GM12878 (cell line): ENCODE data around the gene LDLRAD4. TPM values are rescaled to one million over a fixed set of nuclear protein-coding genes. Genes with fewer than 3 reads are reported as not detected.

Experiments
- ATAC-seq: fragments of 200-7000 bp; cut with Tn5 transposase; 3 replicates; pipeline ENCODE4 v1.9.1; 2020; ENCODE audit warnings: mild to moderate bottlenecking, moderate library complexity
- BruUV-seq: library from RNA; stranded (reverse); fragments of 400-500 nt; replicated peaks from 2 replicates; lab custom pipeline; 2021; lab: Mats Ljungman, UMichigan
- CTCF ChIA-PET: fragments of 300-600 bp; sonication (Branson Sonifier 250); formaldehyde crosslinking; extraction: SDS; loops from one replicate; lab custom pipeline; 2021; ENCODE audit warnings: inconsistent platforms; lab: Yijun Ruan, JAX
- POLR2A ChIA-PET: fragments of 350-600 bp; formaldehyde crosslinking; extraction: SDS; loops from one replicate; lab custom pipeline; 2021; ENCODE audit warnings: inconsistent platforms; lab: Charles Lee
- RAD21 ChIA-PET: fragments of 300-600 bp; sonication (Branson Sonifier 250); formaldehyde crosslinking; loops from one replicate; lab custom pipeline; 2023; ENCODE audit warnings: antibody characterized with exemption; ENCODE audit not compliant: unreplicated experiment; lab: Charles Lee
- SMC1A ChIA-PET: fragments of 300-600 bp; sonication (Branson Sonifier 250); formaldehyde crosslinking; loops from one replicate; lab custom pipeline; 2023; ENCODE audit not compliant: unreplicated experiment, uncharacterized antibody; lab: Charles Lee
- DNase-seq: peaks from one replicate; pipeline ENCODE4 v3.0.0-alpha.2; 2011; ENCODE audit warnings: low read depth, low spot score
- FAIRE-seq: peaks from 3 replicates; lab custom pipeline; 2011; peaks lifted over from hg19 to GRCh38; lab: Jason Lieb, UNC
- H2AFZ ChIP-seq: 2 replicates; pipeline ENCODE4 v1.6.0; 2011; ENCODE audit warnings: low read depth, low read length, control low read depth; ENCODE audit not compliant: control insufficient read depth
- H3K27ac ChIP-seq: 2 replicates; pipeline ENCODE4 v1.5.1; 2011; ENCODE audit warnings: control low read depth; ENCODE audit not compliant: control insufficient read depth, insufficient read depth
- H3K27me3 ChIP-seq, 2 experiments: replicated peaks in 1 of 2; 2 replicates each; pipeline versions ENCODE4 v1.6.0 to v1.6.1; 2011; ENCODE audit warnings: low read length in 1 of 2; ENCODE audit not compliant: control insufficient read depth in 2 of 2, insufficient read depth in 2 of 2
- H3K36me3 ChIP-seq, 2 experiments: 2 replicates each; pipeline ENCODE4 v1.5.1; 2011; ENCODE audit warnings: low read length in 1 of 2; ENCODE audit not compliant: control insufficient read depth in 2 of 2, insufficient read depth in 2 of 2
- H3K4me1 ChIP-seq: 2 replicates; pipeline ENCODE4 v1.6.1; 2011; ENCODE audit warnings: mild to moderate bottlenecking, low read length, moderate library complexity, mixed read lengths; ENCODE audit not compliant: control insufficient read depth, insufficient read depth
- H3K4me2 ChIP-seq: 2 replicates; pipeline ENCODE4 v1.6.0; 2011; ENCODE audit warnings: control low read depth; ENCODE audit not compliant: control insufficient read depth, insufficient read depth
- H3K4me3 ChIP-seq: fragments of 200-600 bp; sonication (generic); 2 replicates; pipeline ENCODE4 v1.5.1; 2016
- H3K79me2 ChIP-seq: 2 replicates; pipeline ENCODE4 v1.6.0; 2011; ENCODE audit warnings: low read length; ENCODE audit not compliant: control insufficient read depth, insufficient read depth
- H3K9ac ChIP-seq: 2 replicates; pipeline ENCODE4 v1.8.0; 2011; ENCODE audit warnings: low read length, control low read depth, mixed read lengths; ENCODE audit not compliant: control insufficient read depth, insufficient read depth
- H3K9me3 ChIP-seq: replicated peaks from 3 replicates; pipeline ENCODE4 v1.5.1; 2011; ENCODE audit warnings: mild to moderate bottlenecking, low read length; ENCODE audit not compliant: control insufficient read depth, insufficient read depth
- H4K20me1 ChIP-seq: 2 replicates; pipeline ENCODE4 v1.6.0; 2011; ENCODE audit not compliant: control insufficient read depth, insufficient read depth
- ASH2L ChIP-seq: fragments of 300-600, 200-600 bp; sonication (generic); IDR thresholded peaks from 2 replicates; pipeline ENCODE4 v1.6.1; 2017; ENCODE audit warnings: low read depth, mild to moderate bottlenecking, borderline replicate concordance
- BCL11A ChIP-seq: IDR thresholded peaks from 2 replicates; pipeline ENCODE4 v1.6.1; 2011; ENCODE audit warnings: low read depth, low read length
- RUNX3 ChIP-seq: IDR thresholded peaks from 2 replicates; pipeline ENCODE4 v1.6.1; 2012; ENCODE audit warnings: low read length, inconsistent platforms
- SUZ12 ChIP-seq: fragments of 200-600 bp; sonication (generic); IDR thresholded peaks from one replicate; pipeline ENCODE4 v1.6.1; 2018; ENCODE audit warnings: antibody characterized with exemption, mild to moderate bottlenecking; ENCODE audit not compliant: unreplicated experiment
- TAF1 ChIP-seq: IDR thresholded peaks from 2 replicates; pipeline ENCODE4 v1.6.1; 2011; ENCODE audit warnings: mild to moderate bottlenecking, low read depth, low read length, borderline replicate concordance
- YY1 ChIP-seq: IDR thresholded peaks from 2 replicates; pipeline ENCODE4 v1.6.1; 2011; ENCODE audit warnings: low read depth, mild to moderate bottlenecking, low read length
- ZNF384 ChIP-seq: IDR thresholded peaks from 2 replicates; pipeline ENCODE4 v1.6.1; 2012; ENCODE audit warnings: low read depth, mild to moderate bottlenecking, low read length, improper control_type of control experiment, borderline replicate concordance
- WGBS: methylation state at CpG from one replicate; pipeline ENCODE4 v1.1.6; 2016; ENCODE audit warnings: low lambda C conversion rate; ENCODE audit not compliant: insufficient replicate concordance, insufficient coverage; ENCODE audit errors: missing lambda C conversion rate; 5-methylcytosine and 5-hydroxymethylcytosine counted together
- in situ Hi-C: fragments of 300-500 bp; cut with MboI; formaldehyde crosslinking; loops from 9 replicates; pipeline ENCODE4 v1.14.3; 2018; ENCODE audit warnings: mixed read lengths
- intact Hi-C: fragments of 100-400 bp; cut with micrococcal nuclease; formaldehyde crosslinking; loops from one replicate; pipeline ENCODE4 v1.14.2; 2022; ENCODE audit not compliant: unreplicated experiment
- polyA plus RNA-seq, 11 experiments: library from polyadenylated mRNA; depleted of rRNA in 4 of 11; unstranded in 6 of 11; stranded (reverse) in 5 of 11; fragments of >200 nt; fragmentation: Nextera tagmentation in 4 of 11; fragmentation: Illumina TruSeq in 1 of 11; extraction: Ambion mirVana in 4 of 11; extraction: Trizol in 1 of 11; gene quantifications; 1 replicate in 1 of 11; 2 replicates in 10 of 11; pipeline versions ENCODE4 v1.2.1 to v1.2.3, GENCODE V29; 2011 to 2016; ENCODE audit warnings: inconsistent platforms in 2 of 11, missing spikeins in 2 of 11, low read depth in 1 of 11
- total RNA-seq, 4 experiments: library from RNA; depleted of rRNA in 3 of 4; stranded (reverse); fragments of >200 nt in 3 of 4; fragmentation: Illumina TruSeq in 1 of 4; extraction: Trizol in 1 of 4; gene quantifications; 2 replicates each; pipeline versions ENCODE4 v1.2.1 to v1.2.3, GENCODE V29; 2013 to 2021
- TF ChIP-seq, protein P1 (sequence below): fragments of 450-650 bp; IDR thresholded peaks from 2 replicates; pipeline ENCODE4 v1.6.1; 2017; ENCODE audit warnings: antibody characterized with exemption, mild to moderate bottlenecking, moderate library complexity
- TF ChIP-seq, protein P2 (sequence below), 3 experiments: IDR thresholded peaks in 2 of 3; conservative IDR thresholded peaks in 1 of 3; 2 replicates each; pipeline ENCODE4 v1.5.1; 2011; ENCODE audit warnings: low read depth in 3 of 3, low read length in 3 of 3, mild to moderate bottlenecking in 3 of 3, control low read depth in 2 of 3, moderate library complexity in 2 of 3, inconsistent platforms in 1 of 3, mixed read lengths in 1 of 3; ENCODE audit not compliant: control insufficient read depth in 2 of 3, insufficient read depth in 1 of 3; ENCODE audit errors: extremely low read depth in 1 of 3

Gene LDLRAD4
- total and polyA plus RNA-seq, 10 of the 15 experiments (the other 5 are each of a cell fraction or from before 2014, with no cell fraction given), result 2.7 to 16.8 (median 11.2) TPM

DNA sequence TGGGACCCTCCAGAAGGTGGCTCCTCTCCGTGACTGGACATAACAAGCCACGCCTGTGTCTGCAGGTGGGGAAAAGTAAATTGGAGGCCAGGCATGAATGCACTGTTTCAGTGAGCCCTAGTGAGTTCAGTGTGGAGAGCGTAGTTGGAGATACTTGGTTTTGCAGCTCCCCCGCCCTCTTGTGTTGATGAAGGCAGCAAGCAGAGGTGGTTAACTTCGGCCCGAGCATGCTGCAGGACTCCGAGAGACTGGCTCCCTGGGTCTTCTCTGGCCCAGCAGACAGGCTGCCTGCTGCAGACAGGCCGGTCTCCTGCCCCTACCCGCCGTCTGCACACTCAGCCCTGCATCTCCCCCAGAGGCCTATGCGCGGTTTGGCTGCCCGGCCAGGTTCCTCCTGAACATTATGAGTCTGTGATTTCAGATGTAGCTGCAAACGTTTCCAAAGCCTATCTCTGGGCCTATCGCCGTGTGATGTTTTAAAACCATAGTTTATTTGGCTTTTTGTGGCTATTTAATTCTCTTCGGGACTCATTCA lies 102.4 kb downstream of the LDLRAD4 start:
- intact Hi-C loops (loop anchor here (10.0 kb wide), 1 partner anchor 64 kb away; no protein-coding TSS in a partner anchor), in situ Hi-C loops (no loop called here)
- H4K20me1 ChIP-seq, result no peaks in the 10 kb centered on the region
- ChIA-PET RAD21 (no interaction called here), SMC1A (interaction anchor here (1.2 kb wide), 1 partner anchor 150 kb away, joined by 3 read pairs; no protein-coding TSS in a partner anchor), POLR2A (no interaction called here), CTCF (no interaction called here)
- TF ChIP-seq, protein P1, sequence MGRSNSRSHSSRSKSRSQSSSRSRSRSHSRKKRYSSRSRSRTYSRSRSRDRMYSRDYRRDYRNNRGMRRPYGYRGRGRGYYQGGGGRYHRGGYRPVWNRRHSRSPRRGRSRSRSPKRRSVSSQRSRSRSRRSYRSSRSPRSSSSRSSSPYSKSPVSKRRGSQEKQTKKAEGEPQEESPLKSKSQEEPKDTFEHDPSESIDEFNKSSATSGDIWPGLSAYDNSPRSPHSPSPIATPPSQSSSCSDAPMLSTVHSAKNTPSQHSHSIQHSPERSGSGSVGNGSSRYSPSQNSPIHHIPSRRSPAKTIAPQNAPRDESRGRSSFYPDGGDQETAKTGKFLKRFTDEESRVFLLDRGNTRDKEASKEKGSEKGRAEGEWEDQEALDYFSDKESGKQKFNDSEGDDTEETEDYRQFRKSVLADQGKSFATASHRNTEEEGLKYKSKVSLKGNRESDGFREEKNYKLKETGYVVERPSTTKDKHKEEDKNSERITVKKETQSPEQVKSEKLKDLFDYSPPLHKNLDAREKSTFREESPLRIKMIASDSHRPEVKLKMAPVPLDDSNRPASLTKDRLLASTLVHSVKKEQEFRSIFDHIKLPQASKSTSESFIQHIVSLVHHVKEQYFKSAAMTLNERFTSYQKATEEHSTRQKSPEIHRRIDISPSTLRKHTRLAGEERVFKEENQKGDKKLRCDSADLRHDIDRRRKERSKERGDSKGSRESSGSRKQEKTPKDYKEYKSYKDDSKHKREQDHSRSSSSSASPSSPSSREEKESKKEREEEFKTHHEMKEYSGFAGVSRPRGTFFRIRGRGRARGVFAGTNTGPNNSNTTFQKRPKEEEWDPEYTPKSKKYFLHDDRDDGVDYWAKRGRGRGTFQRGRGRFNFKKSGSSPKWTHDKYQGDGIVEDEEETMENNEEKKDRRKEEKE, result no peak
- TF ChIP-seq RUNX3 (no peak), TAF1 (no peak), BCL11A (no peak), YY1 (no peak), ZNF384 (no peak), SUZ12 (no peak), ASH2L (no peak)
- TF ChIP-seq, protein P2, sequence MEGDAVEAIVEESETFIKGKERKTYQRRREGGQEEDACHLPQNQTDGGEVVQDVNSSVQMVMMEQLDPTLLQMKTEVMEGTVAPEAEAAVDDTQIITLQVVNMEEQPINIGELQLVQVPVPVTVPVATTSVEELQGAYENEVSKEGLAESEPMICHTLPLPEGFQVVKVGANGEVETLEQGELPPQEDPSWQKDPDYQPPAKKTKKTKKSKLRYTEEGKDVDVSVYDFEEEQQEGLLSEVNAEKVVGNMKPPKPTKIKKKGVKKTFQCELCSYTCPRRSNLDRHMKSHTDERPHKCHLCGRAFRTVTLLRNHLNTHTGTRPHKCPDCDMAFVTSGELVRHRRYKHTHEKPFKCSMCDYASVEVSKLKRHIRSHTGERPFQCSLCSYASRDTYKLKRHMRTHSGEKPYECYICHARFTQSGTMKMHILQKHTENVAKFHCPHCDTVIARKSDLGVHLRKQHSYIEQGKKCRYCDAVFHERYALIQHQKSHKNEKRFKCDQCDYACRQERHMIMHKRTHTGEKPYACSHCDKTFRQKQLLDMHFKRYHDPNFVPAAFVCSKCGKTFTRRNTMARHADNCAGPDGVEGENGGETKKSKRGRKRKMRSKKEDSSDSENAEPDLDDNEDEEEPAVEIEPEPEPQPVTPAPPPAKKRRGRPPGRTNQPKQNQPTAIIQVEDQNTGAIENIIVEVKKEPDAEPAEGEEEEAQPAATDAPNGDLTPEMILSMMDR (IDR thresholded peaks at IDR 0.05 in 2 of 3, conservative IDR thresholded peaks at IDR 0.05 in 1 of 3; ENCODE audit: control insufficient read depth in 2 of 3, extremely low read depth in 1 of 3, insufficient read depth in 1 of 3, low read depth in 3 of 3, low read length in 3 of 3), result no peak
- no peak for DNase-seq
- 63% methylated on average over 17 of the region's 17 CpGs for WGBS
- H3K4me3 ChIP-seq, result no peak overlapping the region
- no peak overlapping the region for H3K9ac ChIP-seq
- no peaks in the 10 kb centered on the region for H3K79me2 ChIP-seq
- H3K27me3 ChIP-seq, result no peaks in the 10 kb centered on the region
- no peak overlapping the region for H3K4me2 ChIP-seq
- no peak for FAIRE-seq
- H3K4me1 ChIP-seq, result no peaks in the 10 kb centered on the region
- H3K36me3 ChIP-seq, result no peaks in the 10 kb centered on the region
- ATAC-seq, result no peak
- no peak overlapping the region for H3K27ac ChIP-seq
- H3K9me3 ChIP-seq, result peaks cover under 1% of the 10 kb centered on the region; the same call in 1 of the 3 replicates
- BruUV-seq, result no TSS peak
- H2AFZ ChIP-seq, result no peak overlapping the region
